ENCODE results near the gene BLOC1S3.

Gene BLOC1S3

DNA sequence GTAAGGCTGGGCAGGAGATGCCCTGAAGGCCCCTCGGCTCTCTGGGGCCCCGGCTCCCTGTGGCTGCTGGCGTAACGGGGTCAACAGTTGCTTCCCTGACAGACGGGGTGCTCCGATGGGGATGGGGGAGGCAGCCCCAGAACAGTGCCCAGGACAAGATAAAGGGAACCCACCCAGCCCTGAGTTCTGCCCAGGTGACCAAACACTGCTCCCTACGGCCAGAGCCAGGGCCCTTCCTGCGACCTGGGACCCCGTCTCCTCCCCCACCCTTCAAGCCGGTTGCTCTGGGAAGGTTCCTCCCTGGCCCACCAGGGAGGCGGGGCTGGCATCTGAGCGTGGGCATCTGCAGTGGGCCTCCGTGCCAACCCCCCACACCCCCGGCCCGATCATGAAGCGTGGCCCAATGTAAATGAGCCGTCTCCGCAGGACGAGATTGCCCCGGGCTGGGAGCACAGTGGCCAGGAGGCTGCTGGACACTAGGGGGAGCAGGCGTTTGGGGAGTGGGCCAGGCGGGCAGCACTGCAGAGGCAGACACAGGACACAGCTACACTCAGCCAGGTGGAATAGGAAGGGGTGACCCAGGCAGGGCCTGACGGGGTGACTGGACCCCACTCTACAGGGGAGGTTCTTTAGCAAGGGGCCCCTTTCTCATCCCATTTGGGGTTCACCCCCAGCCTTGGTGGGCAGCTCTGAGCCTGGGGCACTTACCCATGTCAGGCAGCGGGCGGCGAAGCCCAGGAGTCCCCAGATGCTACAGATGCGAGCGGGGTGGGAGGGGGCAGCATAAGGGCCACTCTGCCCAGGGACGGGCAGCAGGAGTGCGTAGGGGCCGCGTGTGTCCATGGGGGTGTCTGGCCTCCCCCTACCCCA is 16.6 kb upstream of the BLOC1S3 start:
- no peak for DNase-seq (ENCODE audit: low read depth in 2 of 2)

DNA sequence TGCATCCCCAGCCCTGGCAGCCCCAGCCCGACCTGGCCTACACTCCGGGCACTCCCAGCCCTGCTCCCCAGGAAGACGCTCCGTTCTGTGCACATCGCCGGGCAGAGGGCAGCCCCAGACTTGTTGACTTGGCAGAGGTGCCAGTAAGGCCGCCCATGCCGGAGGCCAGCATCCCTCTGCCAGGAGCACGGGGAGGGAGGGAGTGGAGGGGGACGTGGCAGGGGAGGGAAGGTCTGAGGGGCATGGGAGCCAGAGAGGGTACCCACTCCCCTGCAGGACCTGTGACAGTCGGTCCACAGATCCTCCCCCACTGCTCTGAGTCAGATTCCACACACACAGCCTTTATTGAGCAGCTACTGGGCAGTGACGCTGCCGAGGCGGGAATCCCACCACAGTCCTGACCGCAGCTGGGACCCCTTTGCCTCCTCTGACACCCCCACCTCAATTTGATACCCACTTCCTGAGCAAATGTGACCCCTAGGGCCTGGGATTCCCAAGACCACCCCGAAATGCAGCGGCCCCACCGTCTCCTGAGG is 15.9 kb upstream of the BLOC1S3 start:
- DNase-seq (ENCODE audit: low read depth in 2 of 2): no peak

DNA sequence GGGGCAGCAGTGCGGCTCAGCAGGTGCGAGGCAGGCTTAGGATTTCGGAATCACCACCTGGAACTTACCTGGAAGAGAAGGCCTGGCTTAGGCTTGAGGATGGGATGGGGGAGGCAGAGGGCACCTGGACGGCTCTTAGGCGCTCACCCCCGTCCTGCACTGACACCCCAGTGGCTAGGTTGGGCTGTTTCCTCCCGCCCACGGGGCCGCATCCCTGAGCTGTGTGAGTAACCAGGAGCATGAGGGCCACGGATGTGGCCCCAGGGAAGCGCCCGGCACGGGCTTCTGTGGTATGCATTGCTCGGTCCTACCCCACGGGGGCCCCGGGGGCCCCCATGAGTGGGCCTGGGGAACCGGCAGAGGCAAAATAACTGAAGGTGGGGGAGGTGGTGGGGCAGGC is 15.4 kb upstream of the BLOC1S3 start:
- DNase-seq (ENCODE audit: low read depth in 2 of 2): no peak

DNA sequence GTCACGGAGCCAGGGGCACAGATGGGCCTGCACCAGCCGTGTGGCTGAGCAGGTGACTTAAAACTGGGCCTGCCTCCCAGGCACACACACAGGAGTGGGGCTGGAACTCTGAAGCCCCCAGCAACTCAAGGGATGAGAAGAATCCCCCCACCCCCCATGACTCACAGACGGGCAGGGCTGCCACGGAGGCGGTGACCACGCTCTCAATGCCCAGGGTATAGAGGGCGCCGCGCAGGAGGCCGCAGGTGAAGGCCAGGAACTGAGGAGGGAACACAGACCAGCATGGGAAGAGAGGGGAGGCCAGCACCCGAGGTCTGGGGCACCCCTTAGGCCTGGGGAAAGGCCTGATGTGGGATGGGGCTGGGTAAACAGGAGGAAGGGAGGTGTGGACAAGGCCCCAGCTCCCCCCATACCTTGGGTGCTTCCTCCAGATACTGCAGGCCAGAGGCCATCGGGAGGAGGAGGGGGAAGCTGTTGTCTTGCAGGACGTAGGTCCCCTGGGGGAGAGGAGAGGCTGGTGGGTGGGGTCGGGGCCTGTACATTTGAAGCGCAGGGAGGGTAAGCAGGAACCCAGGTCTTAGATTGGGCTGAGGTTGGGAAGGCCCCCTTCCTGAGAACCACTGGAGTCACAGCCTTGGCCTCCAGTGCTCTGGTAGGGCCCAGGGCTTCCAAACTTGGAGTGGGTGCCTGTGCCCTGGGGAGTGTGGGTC is 14.7 kb upstream of the BLOC1S3 start:
- DNase-seq (ENCODE audit: low read depth in 2 of 2): no peak

DNA sequence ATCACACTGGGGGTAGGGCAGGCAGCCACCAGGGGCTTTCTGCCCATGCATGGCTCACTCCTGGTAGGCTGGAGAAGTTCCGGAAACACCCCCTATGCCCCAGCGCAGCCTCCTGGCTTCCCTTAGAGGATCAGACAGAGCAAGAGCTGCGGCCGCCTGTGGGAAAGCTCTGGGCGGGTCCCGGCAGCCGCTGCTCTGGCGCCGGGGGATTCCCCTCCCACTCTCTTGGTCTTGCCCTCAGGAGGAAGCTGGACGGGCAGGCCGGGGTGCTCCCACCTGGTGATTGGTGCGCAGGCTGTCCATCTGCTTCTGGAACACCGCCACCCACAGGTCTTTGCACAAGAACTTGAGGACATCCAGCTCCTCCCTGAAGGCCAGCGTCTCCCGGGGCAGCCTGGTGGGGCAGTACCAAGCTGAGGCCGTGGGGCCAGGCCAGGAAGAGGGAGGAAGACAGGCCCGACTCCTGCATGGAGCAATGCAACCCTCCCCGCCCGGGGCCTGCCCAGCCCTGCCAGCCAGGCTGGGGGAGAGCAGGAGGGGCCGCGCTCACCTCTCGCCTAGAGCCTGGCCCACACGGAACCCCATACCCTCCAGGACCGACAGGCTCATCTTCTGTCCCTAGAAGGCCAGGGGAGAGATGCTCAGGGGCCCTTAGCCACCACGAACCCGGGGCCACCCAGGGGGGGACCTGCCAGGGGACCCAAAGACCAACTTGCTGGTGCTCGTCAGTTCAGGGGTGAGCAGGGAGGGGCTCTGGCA is 13.8 kb upstream of the BLOC1S3 start:
- DNase-seq (ENCODE audit: low read depth in 2 of 2): peak in 1 of 2 donors; percentile 55

DNA sequence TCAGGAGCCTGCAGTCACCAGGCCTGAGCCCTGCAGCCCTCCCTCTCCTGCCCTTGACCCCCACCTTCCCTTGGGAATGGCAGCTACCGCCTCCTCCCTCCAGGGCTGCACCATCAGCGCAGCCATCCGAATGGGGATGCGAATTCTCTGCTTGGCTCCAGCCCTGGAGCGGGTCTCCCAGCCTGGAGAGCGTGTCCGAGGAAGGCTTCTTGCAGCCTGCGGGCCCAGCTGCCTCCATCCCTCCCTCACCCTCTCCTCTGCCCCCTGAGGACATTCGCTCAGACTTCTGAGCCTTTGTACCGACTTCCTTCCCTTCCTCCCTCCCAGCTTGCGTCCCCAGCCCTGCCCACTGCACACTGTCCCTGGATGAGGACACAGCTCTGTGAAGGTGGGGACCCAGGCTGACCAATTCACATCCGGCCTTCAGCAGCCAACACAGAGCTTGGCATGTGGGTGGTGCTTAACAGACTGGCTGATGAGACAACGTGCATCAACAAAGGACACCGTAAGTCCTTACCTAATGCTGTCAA is 11.8 kb upstream of the BLOC1S3 start:
- no peak for DNase-seq (ENCODE audit: low read depth in 2 of 2)

DNA sequence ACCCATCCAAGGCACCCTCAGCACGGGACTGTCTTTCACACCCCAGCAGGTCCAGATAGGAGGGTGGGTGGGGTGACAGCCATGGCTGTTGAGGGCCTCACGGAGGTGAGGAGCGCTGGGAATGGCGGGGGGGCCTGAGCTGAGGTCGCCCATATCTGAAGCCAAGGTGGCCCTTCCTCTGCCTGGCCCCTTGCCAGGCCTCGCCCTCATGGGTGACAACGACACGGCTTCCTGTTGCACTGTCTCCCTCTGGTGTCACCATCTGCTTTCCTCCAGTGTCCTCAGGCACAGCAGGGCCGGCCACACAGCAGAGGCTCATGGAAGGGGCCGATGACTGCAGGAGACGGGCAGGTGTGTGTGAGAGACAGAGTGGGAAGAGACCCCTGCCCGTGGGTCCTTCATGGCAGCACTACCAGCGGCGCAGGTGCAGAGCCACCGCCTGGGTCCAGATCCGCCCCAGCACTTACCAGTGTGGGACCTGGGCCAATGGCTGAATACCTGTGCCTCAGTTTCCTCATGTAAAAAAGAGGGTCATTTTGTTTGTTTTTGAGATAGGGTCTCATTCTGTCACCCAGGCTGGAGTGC is 9.7 kb upstream of the BLOC1S3 start:
- no peak for DNase-seq (ENCODE audit: low read depth in 2 of 2)

DNA sequence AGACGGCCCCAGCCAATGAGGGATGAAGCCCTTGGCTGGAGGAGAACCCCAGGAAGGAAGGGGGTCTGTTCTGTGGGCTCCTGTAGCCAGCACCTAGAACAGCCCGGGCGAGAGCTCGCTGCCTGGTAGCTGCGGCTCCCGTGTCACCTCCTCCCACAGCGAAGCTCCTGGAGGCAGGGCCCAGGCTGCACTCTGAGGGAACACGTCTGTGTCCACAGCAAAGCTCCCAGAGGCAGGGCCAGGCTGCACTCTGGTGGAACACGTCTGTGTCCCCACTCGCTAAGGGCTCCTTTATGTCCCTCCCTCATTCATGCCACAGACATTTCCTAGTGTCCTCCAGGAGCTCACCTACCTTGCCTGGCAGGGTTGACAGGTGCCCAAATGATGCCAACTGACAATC is 9.0 kb upstream of the BLOC1S3 start:
- DNase-seq (ENCODE audit: low read depth in 2 of 2): no peak

DNA sequence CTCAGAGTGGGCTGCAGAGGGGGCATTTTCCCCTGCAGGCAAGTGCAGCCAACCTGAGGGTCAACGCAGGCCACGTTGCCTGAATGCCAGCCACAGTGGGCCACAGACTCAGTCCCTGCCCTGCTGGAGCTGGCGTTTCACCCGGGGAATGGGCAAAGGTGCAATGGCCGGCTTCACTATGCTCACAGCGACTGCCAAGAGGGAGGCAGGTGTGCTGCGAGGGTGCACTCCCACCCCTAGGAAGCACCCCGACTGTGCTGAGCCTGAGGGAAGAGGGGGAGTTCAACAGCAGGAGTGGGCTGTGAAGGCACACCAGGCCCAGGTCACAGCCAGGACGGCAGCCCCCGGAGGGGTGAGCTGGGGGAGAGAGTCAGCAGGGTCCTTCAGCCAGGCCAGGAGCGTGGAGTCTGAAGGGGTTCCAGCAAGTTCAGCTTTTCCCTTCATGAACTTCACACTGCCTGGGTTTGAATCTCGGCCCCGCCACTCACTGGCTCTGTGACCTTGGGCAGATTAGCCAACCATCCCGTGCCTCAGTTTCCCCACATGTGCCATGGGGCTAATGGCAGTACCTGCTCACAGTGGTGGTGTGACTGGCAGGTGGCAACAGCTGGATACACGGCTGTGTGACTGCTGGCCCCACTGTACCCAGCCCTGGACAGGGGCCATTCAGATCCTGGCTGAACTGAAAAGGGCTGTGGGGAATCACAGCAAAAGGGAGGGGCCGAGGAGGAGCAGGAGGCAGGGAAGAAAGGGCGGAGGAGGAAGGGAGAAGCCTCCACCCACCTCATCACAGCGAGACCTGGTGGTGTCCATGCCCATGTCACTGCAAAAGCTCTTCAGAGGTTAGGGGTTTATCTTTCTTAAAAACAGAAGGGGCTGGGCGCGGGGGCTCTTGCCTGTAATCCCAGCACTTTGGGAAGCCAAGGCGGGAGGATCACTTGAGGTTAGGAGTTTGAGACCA is 8.2 kb upstream of the BLOC1S3 start:
- DNase-seq (ENCODE audit: low read depth in 2 of 2): no peak

DNA sequence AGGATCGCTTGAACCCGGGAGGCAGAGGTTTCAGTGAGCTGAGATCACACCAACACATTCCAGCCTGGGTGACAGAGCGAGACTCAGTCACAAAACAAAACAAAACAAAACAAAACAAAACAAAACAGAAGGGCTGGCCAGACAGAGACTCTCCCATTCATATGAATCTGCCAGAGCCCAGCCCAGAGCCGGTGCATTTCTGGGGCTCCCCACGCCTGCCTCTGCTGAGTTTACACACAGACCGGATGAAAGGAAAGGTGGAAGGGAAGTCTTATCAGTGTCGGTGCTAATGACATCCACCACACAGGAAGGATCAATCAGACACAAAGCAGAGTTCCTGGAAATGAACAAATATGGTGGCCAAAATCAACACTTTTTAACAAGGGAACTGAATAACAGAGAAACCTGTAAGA is 7.4 kb upstream of the BLOC1S3 start:
- no peak for DNase-seq (ENCODE audit: low read depth in 2 of 2)

DNA sequence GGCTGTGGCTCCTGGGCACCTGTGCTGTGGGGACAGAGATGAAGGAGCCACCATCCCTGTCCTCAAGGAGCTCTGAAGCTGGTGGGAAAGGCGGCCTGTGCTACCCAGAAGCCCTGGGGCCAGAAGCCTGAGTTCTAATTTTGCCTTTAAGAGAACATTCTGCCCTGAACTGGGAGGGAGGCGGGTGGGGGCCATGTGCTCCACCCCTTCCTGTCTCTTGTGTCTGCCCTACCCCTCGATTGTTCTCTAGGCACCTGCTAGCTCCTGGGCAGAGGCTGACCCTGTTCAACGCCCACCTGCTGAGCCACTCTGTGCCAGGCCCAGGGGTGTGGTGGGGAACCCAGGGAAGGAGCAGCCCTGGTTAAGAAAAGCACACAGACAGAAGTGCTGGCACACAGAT is 6.4 kb upstream of the BLOC1S3 start:
- no peak for DNase-seq (ENCODE audit: low read depth in 2 of 2)

DNA sequence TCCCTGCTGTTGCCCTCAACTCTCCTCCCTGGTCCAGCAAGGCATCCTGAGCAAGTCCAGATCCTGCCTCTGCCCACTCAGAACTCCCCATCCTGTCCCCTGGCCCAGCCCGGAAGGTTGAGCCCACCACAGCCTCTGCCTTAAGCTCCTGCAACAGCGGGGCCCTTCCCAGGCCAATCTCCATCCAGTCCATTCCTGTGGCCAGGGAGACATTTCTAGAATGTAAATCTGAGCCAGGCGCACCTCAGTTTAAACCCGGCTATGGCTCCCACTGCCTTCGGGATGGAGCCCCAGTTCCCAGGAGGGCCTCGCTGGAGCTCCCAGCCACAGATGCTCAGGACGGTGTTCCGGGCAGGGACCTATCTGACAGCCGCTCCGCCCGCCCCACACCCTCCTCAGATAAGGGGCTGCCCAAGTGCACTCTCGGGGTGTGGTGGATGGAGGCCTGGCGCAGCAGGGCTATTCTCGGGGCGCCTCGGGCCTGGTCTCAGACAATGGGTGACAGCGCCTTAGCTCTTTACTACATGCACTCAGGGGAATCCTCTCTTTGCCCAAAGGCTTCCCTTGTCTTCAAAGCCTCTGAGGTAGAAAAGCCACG is 5.9 kb upstream of the BLOC1S3 start:
- no peak for DNase-seq (ENCODE audit: low read depth in 2 of 2)

DNA sequence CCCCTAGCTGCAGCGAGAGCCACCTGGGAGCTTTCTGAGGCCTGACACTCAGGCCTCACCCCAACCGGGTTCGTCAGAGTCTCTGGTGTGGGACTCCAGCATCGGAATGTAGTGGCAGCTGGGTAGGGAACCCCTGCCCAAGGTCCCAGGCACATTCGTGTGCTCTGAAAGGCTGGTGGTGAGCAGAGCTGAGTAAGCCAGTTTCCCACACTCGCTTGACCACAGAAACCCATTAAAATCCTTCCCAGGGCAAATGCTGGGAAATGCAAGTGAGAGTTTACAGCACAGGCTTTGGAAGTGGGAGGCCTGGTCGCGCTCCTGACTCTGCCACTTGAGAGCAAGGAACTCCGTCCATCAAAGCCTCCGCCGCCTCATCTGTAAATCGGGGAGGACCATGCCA is 4.8 kb upstream of the BLOC1S3 start:
- no peak for DNase-seq (ENCODE audit: low read depth in 2 of 2)

DNA sequence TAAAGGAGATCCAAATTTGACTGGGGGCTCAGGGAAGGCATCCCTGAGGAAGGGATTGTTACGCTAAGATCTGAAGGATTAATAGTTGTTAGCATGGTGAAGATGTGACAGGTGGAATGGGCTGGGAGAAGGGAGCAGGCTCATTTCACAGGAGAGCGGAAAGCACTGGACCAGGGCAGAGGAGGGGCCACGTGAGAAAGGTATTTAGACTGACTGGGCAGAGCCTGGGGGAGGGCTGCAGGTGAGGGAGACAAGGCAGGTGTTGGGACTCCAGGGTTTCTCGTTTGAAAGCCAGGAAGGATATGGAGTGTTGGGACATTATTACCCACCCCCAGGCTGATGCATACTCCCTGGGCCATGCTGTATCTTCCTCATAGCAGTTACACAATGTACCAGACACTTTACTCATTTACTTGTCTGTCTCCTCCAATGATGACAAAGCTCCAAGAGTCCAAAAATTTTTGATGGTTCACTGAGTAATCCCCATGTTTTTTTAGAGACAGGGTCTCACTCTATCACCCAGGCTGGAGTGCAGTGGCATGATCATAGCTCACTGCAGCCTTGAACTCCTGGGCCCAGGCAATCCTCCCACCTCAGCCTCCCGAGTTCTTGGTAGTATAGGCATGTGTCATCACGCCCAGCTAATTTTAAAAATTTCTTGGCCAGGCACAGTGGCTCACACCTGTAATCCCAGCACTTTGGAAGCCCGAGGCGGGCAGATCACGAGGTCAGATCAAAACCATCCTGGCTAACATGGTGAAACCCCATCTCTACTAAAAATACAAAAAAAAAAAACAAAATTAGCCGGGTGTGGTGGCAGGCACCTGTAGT is 2.9 kb upstream of the BLOC1S3 start:
- no peak for DNase-seq (ENCODE audit: low read depth in 2 of 2)

DNA sequence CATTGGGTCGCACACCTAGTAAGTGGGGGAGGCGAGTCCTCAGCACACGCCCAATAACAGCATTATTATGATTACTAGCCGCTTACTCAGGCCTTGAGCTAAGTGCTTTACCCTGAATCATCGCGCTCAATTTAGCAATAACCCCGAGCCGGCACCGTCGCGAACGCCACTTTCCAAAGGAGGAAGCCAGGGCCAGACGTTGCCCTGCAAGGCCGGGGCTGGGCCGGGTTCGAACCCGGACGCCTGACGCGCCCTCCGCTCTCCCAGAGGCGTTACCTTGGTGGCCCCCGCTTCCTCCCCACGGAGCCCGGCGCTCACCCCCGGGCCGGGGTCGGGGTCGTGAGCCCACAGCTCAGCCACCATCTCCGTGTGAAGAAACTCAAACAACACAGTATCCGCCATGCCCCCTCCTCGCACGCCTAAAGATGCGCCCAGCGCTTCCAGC is 745 bp upstream of the BLOC1S3 start, which contains the start of gene TRAPPC6A:
TRAPPC6A (minus strand) TSS at position 421 of the 445 bp plus-strand sequence; CDS start at position 402, 19 bp downstream.
- DNase-seq (ENCODE audit: low read depth in 2 of 2): no peak

DNA sequence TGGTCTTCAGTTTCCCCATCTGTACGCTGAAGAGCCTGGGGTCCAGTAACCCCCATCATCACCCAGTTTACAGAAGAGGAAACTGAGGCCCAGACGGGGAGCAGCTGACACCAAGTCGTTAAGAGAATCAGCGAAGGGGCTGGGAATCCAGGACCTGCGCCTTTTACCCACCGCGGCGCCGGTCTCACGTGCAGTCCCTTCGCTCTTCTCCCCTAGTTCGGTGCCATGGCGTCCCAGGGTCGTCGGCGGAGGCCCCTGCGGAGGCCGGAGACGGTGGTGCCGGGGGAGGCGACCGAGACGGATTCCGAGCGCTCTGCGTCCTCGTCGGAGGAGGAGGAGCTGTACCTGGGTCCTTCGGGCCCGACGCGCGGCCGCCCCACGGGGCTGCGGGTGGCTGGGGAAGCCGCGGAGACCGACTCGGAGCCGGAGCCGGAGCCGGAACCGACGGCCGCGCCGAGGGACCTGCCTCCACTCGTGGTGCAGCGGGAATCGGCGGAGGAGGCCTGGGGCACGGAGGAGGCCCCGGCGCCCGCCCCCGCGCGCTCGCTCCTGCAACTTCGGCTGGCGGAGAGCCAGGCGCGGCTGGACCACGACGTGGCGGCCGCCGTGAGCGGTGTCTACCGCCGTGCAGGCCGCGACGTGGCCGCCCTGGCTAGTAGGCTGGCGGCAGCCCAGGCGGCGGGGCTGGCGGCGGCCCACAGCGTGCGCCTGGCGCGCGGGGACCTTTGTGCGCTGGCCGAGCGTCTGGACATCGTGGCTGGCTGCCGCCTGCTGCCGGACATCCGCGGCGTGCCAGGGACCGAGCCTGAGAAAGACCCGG is 698 bp downstream of the BLOC1S3 start:
- DNase-seq (ENCODE audit: low read depth in 2 of 2): no peak

DNA sequence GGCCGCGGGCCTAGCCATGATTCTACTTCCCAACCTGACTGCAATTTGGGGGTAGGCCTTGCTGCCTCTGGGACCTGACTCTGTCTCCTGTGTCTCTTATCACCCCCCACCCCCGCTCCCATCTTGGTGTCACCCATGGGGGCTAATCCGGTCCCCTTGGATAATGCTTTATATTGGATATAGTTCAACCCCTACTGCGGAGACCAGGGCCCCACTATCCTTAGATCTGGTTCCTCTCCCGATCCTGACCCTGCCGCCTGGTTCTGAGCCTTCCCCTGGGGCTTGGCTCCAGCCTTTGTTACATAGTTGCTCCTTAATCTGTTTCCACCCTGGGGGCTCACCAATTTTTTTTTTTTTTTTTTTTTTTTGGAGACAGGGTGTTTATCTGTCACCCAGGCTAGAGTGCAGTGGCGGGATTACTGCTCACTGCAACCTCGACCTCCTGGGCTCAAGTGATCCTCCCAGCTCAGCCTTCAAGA is 1.3 kb downstream of the BLOC1S3 start:
- no peak for DNase-seq (ENCODE audit: low read depth in 2 of 2)

DNA sequence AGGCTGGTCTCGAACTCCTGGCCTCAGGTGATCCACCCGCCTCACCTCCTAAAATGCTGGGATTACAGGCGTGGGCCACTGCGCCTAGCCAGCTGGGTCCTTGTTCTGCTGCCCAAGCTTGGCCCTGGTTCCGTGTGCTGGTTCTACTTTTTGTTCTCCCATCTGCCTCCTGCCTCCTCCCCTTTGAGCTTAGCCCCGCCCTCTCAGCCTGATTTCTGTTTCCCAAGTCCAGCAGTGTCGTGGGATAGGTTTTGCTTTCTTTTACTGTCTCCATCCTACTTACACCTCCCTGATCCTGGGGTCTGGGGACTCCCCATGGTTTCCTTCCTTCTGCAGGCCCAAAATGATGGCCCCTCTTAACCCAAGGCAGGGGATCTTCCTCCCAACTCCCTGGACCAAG is 2.4 kb downstream of the BLOC1S3 start:
- DNase-seq (ENCODE audit: low read depth in 2 of 2): no peak
